Neuronal stem cell (in vitro differentiated cells): ENCODE data around the gene EPHA5. TPM values are rescaled to one million over a fixed set of nuclear protein-coding genes. Genes with fewer than 3 reads are reported as not detected.

ENCODE experiments used
- DNase-seq: peaks from one replicate; pipeline ENCODE4 v3.0.0-alpha.2; 2013; ENCODE audit warnings: low spot score
- H2AFZ ChIP-seq: one replicate; pipeline ENCODE4 v1.6.1; 2013; ENCODE audit warnings: mild to moderate bottlenecking, low read length, inconsistent platforms
- H2AK5ac ChIP-seq: 2 replicates; pipeline ENCODE4 v1.6.1; 2013; ENCODE audit warnings: low read depth, mild to moderate bottlenecking, inconsistent platforms, low read length, moderate library complexity, mixed read lengths
- H2BK120ac ChIP-seq: 2 replicates; pipeline ENCODE4 v1.6.1; 2013; ENCODE audit warnings: low read depth, mild to moderate bottlenecking, inconsistent platforms, low read length, moderate library complexity, mixed read lengths
- H2BK12ac ChIP-seq: one replicate; pipeline ENCODE4 v1.6.1; 2013; ENCODE audit warnings: low read length, inconsistent platforms
- H2BK15ac ChIP-seq: 2 replicates; pipeline ENCODE4 v1.6.1; 2013; ENCODE audit warnings: mild to moderate bottlenecking, low read length, inconsistent platforms, mixed read lengths
- H2BK5ac ChIP-seq: one replicate; pipeline ENCODE4 v1.6.1; 2013; ENCODE audit warnings: inconsistent platforms, mild to moderate bottlenecking, low read length, moderate library complexity
- H3K14ac ChIP-seq: one replicate; pipeline ENCODE4 v1.6.1; 2013; ENCODE audit warnings: low read length, inconsistent platforms
- H3K18ac ChIP-seq: 2 replicates; pipeline ENCODE4 v1.6.1; 2013; ENCODE audit warnings: low read length, inconsistent platforms
- H3K23ac ChIP-seq: 2 replicates; pipeline ENCODE4 v1.6.1; 2013; ENCODE audit warnings: low read depth, mild to moderate bottlenecking, mixed read lengths, low read length, inconsistent platforms; ENCODE audit not compliant: poor library complexity
- H3K27ac ChIP-seq: replicated peaks from 3 replicates; pipeline ENCODE4 v1.5.1; 2013; ENCODE audit warnings: low read length, inconsistent platforms
- H3K27me3 ChIP-seq, 3 experiments: 2 replicates each; pipeline ENCODE4 v1.6.1; 2013; ENCODE audit warnings: low read length in 3 of 3, mild to moderate bottlenecking in 2 of 3, inconsistent platforms in 1 of 3, low read depth in 1 of 3, mixed read lengths in 1 of 3, moderate library complexity in 1 of 3; ENCODE audit not compliant: control insufficient read depth in 3 of 3, insufficient read depth in 3 of 3
- H3K36me3 ChIP-seq, 2 donors: replicated peaks in 1 of 2; 2 replicates each; pipeline ENCODE4 v1.6.1; 2013; ENCODE audit warnings: low read length in 2 of 2; ENCODE audit not compliant: control insufficient read depth in 2 of 2, insufficient read depth in 2 of 2
- H3K4ac ChIP-seq: 2 replicates; pipeline ENCODE4 v1.6.1; 2013; ENCODE audit warnings: inconsistent platforms, mild to moderate bottlenecking, low read length, moderate library complexity
- H3K4me1 ChIP-seq, 2 donors: 1 replicate in 1 of 2; 2 replicates in 1 of 2; pipeline ENCODE4 v1.6.1; 2013; ENCODE audit warnings: low read length in 2 of 2, low read depth in 1 of 2; ENCODE audit not compliant: control insufficient read depth in 2 of 2, insufficient read depth in 1 of 2
- H3K4me2 ChIP-seq: one replicate; pipeline ENCODE4 v1.6.1; 2013; ENCODE audit warnings: mild to moderate bottlenecking, low read length, inconsistent platforms; ENCODE audit not compliant: insufficient read depth, poor library complexity, severe bottlenecking
- H3K4me3 ChIP-seq, 2 donors: 2 replicates each; pipeline ENCODE4 v1.5.1; 2013; ENCODE audit warnings: low read length in 2 of 2, mild to moderate bottlenecking in 2 of 2, inconsistent platforms in 1 of 2, moderate library complexity in 1 of 2
- H3K79me1 ChIP-seq: one replicate; pipeline ENCODE4 v1.6.1; 2013; ENCODE audit warnings: low read depth, mild to moderate bottlenecking, inconsistent platforms, low read length, moderate library complexity
- H3K9ac ChIP-seq: one replicate; pipeline ENCODE4 v1.6.1; 2013; ENCODE audit warnings: mild to moderate bottlenecking, low read depth, low read length, inconsistent platforms; ENCODE audit not compliant: poor library complexity
- H3K9me3 ChIP-seq, 2 donors: replicated peaks in 1 of 2; 2 replicates each; pipeline versions ENCODE3 to v1.6.1; 2013; ENCODE audit warnings: low read length in 2 of 2, mild to moderate bottlenecking in 2 of 2, inconsistent platforms in 1 of 2, low read depth in 1 of 2, mixed read lengths in 1 of 2, moderate library complexity in 1 of 2; ENCODE audit not compliant: control insufficient read depth in 2 of 2, insufficient read depth in 1 of 2
- H4K8ac ChIP-seq: one replicate; pipeline ENCODE4 v1.6.1; 2013; ENCODE audit warnings: low read depth, mild to moderate bottlenecking, inconsistent platforms, low read length, moderate library complexity
- H4K91ac ChIP-seq: one replicate; pipeline ENCODE4 v1.6.1; 2013; ENCODE audit warnings: low read length, low read depth, mild to moderate bottlenecking, inconsistent platforms; ENCODE audit not compliant: poor library complexity
- WGBS, 2 donors: extraction: QIAGEN DNeasy Blood & Tissue Kit; methylation state at CpG; one replicate each; pipeline ENCODE4 v1.1.7; 2013; ENCODE audit warnings: missing lambda C conversion rate in 2 of 2, mixed read lengths in 1 of 2; ENCODE audit not compliant: insufficient read length in 2 of 2, insufficient replicate concordance in 1 of 2; ENCODE audit errors: extremely low coverage in 2 of 2; 5-methylcytosine and 5-hydroxymethylcytosine counted together
- polyA plus RNA-seq, 2 experiments: library from polyadenylated mRNA; stranded (reverse); fragments of 200-250 nt; gene quantifications; one replicate each; pipeline ENCODE4 v1.2.3, GENCODE V29; 2013

EPHA5 gene
- 0.01 TPM for polyA plus RNA-seq (2013, experiment 1 of 2)
- polyA plus RNA-seq (2013, experiment 2 of 2) = 0.03 TPM

DNA sequence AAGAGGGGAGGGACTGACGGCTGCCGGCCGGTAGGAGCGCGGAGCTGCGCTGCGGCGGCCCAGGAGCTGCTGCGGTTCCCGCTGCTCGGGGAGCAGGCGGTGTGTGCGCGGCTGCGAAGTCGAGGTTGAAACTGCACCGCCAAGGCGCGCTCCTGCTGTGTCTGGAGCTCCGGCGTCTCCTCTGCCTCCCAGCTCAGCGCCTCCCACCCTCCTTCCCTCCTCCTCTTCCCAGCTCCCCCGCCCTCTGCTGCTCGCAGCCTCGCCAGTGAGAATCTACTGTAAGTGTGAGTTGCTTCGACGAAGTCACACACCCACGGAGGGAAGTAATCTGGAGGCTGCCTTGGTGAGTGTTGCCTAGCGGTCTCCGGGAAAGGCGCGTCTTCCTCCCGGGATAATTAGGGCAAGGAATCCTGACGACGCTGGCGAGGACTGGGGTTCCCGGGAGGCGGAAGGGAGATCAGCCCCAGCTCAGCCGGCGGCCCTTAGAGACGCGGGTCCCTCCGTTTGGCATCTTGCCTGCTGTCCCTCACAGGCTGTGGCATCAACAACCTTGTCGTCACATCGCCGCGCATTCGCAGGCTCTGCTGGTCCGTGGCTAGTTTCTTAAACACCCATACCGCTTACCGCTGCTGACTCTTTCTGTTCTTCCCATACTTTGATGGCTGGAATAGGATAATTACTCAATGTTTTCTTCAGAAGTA, at the start of gene EPHA5:
EPHA5 (minus strand) TSS at position 159 of the 701 bp plus-strand sequence. CDS start 747 bp downstream, outside the sequence.
- Histone ChIP-seq H4K8ac (peak within 1 kb of the TSS; percentile 19), H2BK120ac (no peak within 1 kb of the TSS), H3K4me1 (peaks cover 12 to 15% of the 10 kb centered on the region in 2 donors), H3K9ac (peak within 1 kb of the TSS; percentile 84), H3K23ac (peak within 1 kb of the TSS; percentile 18), H2BK15ac (peak within 1 kb of the TSS; percentile 55), H3K79me1 (no peaks in the 10 kb centered on the region), H2BK12ac (no peak within 1 kb of the TSS), H3K4me2 (peak within 1 kb of the TSS; percentile 90), H3K18ac (peak within 1 kb of the TSS; percentile 85), H2BK5ac (peak within 1 kb of the TSS; percentile 24), H3K36me3 (no peaks in the 10 kb centered on the region), H2AK5ac (no peak within 1 kb of the TSS), H3K14ac (no peak within 1 kb of the TSS), H3K9me3 (no peaks in the 10 kb centered on the region), H2AFZ (peak within 1 kb of the TSS; percentile 98), H3K4ac (no peak within 1 kb of the TSS), H3K27ac (no peak within 1 kb of the TSS), H3K27me3 (peaks cover 5 to 80% (median 30%) of the 10 kb centered on the region in 3 experiments), H3K4me3 (peak within 1 kb of the TSS; percentile 50 to 75), H4K91ac (no peak within 1 kb of the TSS)
- peak; percentile 70 for DNase-seq
- WGBS, 2 donors = no CpG with 5 or more reads among the region's 51 CpGs

DNA sequence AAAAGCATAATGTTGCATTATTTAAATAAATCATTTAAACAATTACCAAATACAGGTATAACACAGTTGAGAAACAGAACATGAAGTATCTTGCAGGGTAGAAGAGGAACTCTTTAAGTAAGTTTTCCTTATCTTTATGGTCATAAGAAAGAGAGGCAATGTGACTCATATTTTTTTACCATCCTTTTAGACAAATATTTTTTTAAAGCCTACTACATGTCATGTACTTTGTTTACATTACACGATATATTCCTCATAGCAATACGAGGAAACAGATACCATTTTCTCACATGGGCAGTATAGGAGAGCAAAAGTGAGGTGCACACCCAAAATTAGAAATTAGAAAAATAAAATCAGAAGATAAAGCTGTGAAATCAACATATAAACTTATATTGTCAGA, 49.3 kb upstream of the EPHA5 start:
- peaks cover 0 to under 1% of the 10 kb centered on the region in 2 donors for H3K9me3 ChIP-seq
- H2BK12ac ChIP-seq = no peak overlapping the region
- H2BK5ac ChIP-seq = no peak overlapping the region
- no peak overlapping the region for H3K18ac ChIP-seq
- no peak overlapping the region for H4K8ac ChIP-seq
- no peak overlapping the region for H2AFZ ChIP-seq
- H3K27me3 ChIP-seq = no peaks in the 10 kb centered on the region
- no peak overlapping the region for H2BK120ac ChIP-seq
- no peak overlapping the region for H3K27ac ChIP-seq
- H4K91ac ChIP-seq = no peak overlapping the region
- H3K9ac ChIP-seq = no peak overlapping the region
- no CpG with 5 or more reads among the region's 2 CpGs for WGBS, 2 donors
- no peak overlapping the region for H3K14ac ChIP-seq
- H3K4me3 ChIP-seq = no peak overlapping the region
- DNase-seq = no peak
- no peak overlapping the region for H2AK5ac ChIP-seq
- H3K4me2 ChIP-seq = no peak overlapping the region
- no peaks in the 10 kb centered on the region for H3K79me1 ChIP-seq
- H2BK15ac ChIP-seq = no peak overlapping the region
- H3K4me1 ChIP-seq = no peaks in the 10 kb centered on the region
- H3K4ac ChIP-seq = no peak overlapping the region
- no peak overlapping the region for H3K23ac ChIP-seq
- H3K36me3 ChIP-seq = no peaks in the 10 kb centered on the region

DNA sequence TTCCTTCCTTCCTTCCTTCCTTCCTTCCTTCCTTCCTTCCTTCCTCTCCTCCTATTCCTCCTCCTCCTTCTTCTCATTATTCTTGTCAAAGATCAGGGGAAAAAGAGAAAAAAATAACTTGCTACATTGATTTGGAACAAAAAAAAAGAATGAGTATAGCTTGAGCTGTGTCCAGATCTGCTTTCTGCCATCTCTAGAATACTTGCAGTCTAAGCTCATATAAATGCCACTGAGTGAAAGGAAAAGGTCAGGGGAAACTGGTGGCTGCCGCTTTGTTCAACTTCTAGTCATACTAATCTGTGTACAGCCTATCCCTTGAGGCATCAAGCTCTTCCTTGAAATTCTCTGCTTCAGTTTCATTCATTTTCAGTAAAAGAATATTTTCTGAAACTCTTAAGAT, 28.3 kb upstream of the EPHA5 start:
- Histone ChIP-seq H3K23ac (no peak overlapping the region), H4K91ac (no peak overlapping the region), H2AK5ac (no peak overlapping the region), H3K4ac (no peak overlapping the region), H3K4me3 (no peak overlapping the region), H3K4me1 (no peaks in the 10 kb centered on the region), H3K9ac (no peak overlapping the region), H3K18ac (no peak overlapping the region), H3K27ac (no peak overlapping the region), H4K8ac (no peak overlapping the region), H2BK5ac (no peak overlapping the region), H3K9me3 (no peaks in the 10 kb centered on the region), H2BK15ac (no peak overlapping the region), H2BK12ac (no peak overlapping the region), H3K79me1 (no peaks in the 10 kb centered on the region), H2BK120ac (no peak overlapping the region), H3K27me3 (no peaks in the 10 kb centered on the region), H3K14ac (no peak overlapping the region), H3K4me2 (no peak overlapping the region), H2AFZ (no peak overlapping the region), H3K36me3 (no peaks in the 10 kb centered on the region)
- no CpG with 5 or more reads among the region's 1 CpG for WGBS, 2 donors
- DNase-seq = no peak

DNA sequence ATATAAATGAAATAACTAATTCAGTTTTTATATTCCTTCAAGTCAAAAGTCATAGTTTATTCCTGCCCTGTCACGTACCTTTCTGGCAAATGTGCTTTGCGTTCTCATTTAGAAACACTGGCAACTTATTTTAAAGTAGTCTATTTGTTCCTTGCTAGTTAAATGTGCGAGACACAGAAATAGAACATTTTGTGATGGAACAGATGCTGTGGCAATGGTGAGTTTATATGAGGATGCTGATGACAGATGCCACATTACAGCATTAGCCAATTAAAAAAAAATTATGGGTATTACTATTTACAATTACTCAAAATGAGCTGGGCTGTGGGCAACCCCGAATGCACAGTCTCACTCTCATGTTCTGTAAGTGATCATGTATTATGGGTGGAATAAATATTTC, 26.1 kb upstream of the EPHA5 start:
- Histone ChIP-seq H3K23ac (no peak overlapping the region), H3K4me3 (no peak overlapping the region), H3K36me3 (no peaks in the 10 kb centered on the region), H2AFZ (no peak overlapping the region), H3K4me1 (no peaks in the 10 kb centered on the region), H3K27ac (no peak overlapping the region), H3K27me3 (no peaks in the 10 kb centered on the region), H3K79me1 (no peaks in the 10 kb centered on the region), H3K4ac (no peak overlapping the region), H2BK12ac (no peak overlapping the region), H2AK5ac (no peak overlapping the region), H3K9ac (no peak overlapping the region), H2BK5ac (no peak overlapping the region), H3K9me3 (no peaks in the 10 kb centered on the region), H3K18ac (no peak overlapping the region), H2BK15ac (no peak overlapping the region), H3K14ac (no peak overlapping the region), H2BK120ac (no peak overlapping the region), H4K91ac (no peak overlapping the region), H3K4me2 (no peak overlapping the region), H4K8ac (no peak overlapping the region)
- WGBS, 2 donors = no CpG with 5 or more reads among the region's 4 CpGs
- DNase-seq = no peak
